Effector memory CD4-positive, alpha-beta T cell (primary cell): ENCODE data around the gene SMARCC2.

Source experiments
- DNase-seq, 3 donors: peaks; one replicate each; pipeline ENCODE4 v3.0.0-alpha.2; 2020
- H3K27ac ChIP-seq: 2 replicates; pipeline ENCODE4 v1.7.0; 2013; ENCODE audit warnings: mild to moderate bottlenecking, low read length, moderate library complexity; ENCODE audit not compliant: insufficient read depth, poor library complexity, severe bottlenecking
- H3K27me3 ChIP-seq: replicated peaks from 2 replicates; pipeline ENCODE4 v1.7.0; 2013; ENCODE audit warnings: mild to moderate bottlenecking, low read length; ENCODE audit not compliant: insufficient read depth, control insufficient read depth, poor library complexity, severe bottlenecking
- H3K36me3 ChIP-seq: 2 replicates; pipeline ENCODE4 v1.7.0; 2013; ENCODE audit warnings: mild to moderate bottlenecking, low read length, moderate library complexity; ENCODE audit not compliant: control insufficient read depth, insufficient read depth
- H3K4me1 ChIP-seq: 2 replicates; pipeline ENCODE4 v1.7.0; 2013; ENCODE audit warnings: low read length, mild to moderate bottlenecking; ENCODE audit not compliant: control insufficient read depth, insufficient read depth, poor library complexity, severe bottlenecking
- H3K4me3 ChIP-seq: 2 replicates; pipeline ENCODE4 v1.7.0; 2013; ENCODE audit warnings: low read length, low read depth, mild to moderate bottlenecking; ENCODE audit not compliant: insufficient read depth, poor library complexity, severe bottlenecking
- H3K9me3 ChIP-seq: 2 replicates; pipeline ENCODE4 v1.7.0; 2013; ENCODE audit warnings: mild to moderate bottlenecking, low read length, moderate library complexity; ENCODE audit not compliant: control insufficient read depth

SMARCC2 gene

GRCh38 chr12:56141946-56142784 lies 47.1 kb downstream of the SMARCC2 start:
- Histone ChIP-seq H3K27ac (peak overlapping the region; percentile 19), H3K9me3 (no peaks in the 10 kb centered on the region), H3K36me3 (peaks cover 62% of the 10 kb centered on the region), H3K4me1 (peaks cover 28% of the 10 kb centered on the region), H3K27me3 (no peaks in the 10 kb centered on the region), H3K4me3 (no peak overlapping the region)
- DNase-seq, result no peak

GRCh38 chr12:56137853-56138571 lies 51.3 kb downstream of the SMARCC2 start:
- peaks cover 33% of the 10 kb centered on the region for H3K4me1 ChIP-seq
- H3K4me3 ChIP-seq, result no peak overlapping the region
- no peak for DNase-seq
- peaks cover 74% of the 10 kb centered on the region for H3K36me3 ChIP-seq
- no peaks in the 10 kb centered on the region for H3K9me3 ChIP-seq
- H3K27ac ChIP-seq, result peak overlapping the region; percentile 8
- no peaks in the 10 kb centered on the region for H3K27me3 ChIP-seq

- Histone ChIP-seq H3K4me3 (no peak overlapping the region), H3K27ac (no peak overlapping the region), H3K9me3 (no peaks in the 10 kb centered on the region), H3K27me3 (no peaks in the 10 kb centered on the region), H3K36me3 (peaks cover 80% of the 10 kb centered on the region), H3K4me1 (peaks cover 33% of the 10 kb centered on the region)
- no peak for DNase-seq
These were observed 54.4 kb downstream of the SMARCC2 start for GRCh38 chr12:56134897-56135296.

- no peak overlapping the region for H3K4me3 ChIP-seq
- H3K27me3 ChIP-seq, result no peaks in the 10 kb centered on the region
- no peaks in the 10 kb centered on the region for H3K9me3 ChIP-seq
- peaks cover 53% of the 10 kb centered on the region for H3K36me3 ChIP-seq
- peak overlapping the region; percentile 76 for H3K27ac ChIP-seq
- peaks cover 30% of the 10 kb centered on the region for H3K4me1 ChIP-seq
- DNase-seq, result no peak
These were observed 58.4 kb downstream of the SMARCC2 start for GRCh38 chr12:56130876-56131275.

GRCh38 chr12:56129942-56130495 lies 59.3 kb downstream of the SMARCC2 start:
- DNase-seq, result no peak
- Histone ChIP-seq H3K4me3 (peak overlapping the region; percentile 71), H3K9me3 (no peaks in the 10 kb centered on the region), H3K27me3 (no peaks in the 10 kb centered on the region), H3K27ac (peak overlapping the region; percentile 76), H3K36me3 (peaks cover 49% of the 10 kb centered on the region), H3K4me1 (peaks cover 34% of the 10 kb centered on the region)

GRCh38 chr12:56129206-56129941 lies 59.9 kb downstream of the SMARCC2 start:
- Histone ChIP-seq H3K4me3 (peak overlapping the region; percentile 71), H3K4me1 (peaks cover 34% of the 10 kb centered on the region)

GRCh38 chr12:56128670-56129205 lies 60.5 kb downstream of the SMARCC2 start:
- Histone ChIP-seq H3K9me3 (no peaks in the 10 kb centered on the region), H3K27ac (peak overlapping the region; percentile 76), H3K4me3 (peak overlapping the region; percentile 71), H3K4me1 (peaks cover 34% of the 10 kb centered on the region), H3K27me3 (no peaks in the 10 kb centered on the region), H3K36me3 (peaks cover 36% of the 10 kb centered on the region)
- no peak for DNase-seq

More at GRCh38 chr12:56129206-56129941, 59.9 kb downstream of the SMARCC2 start:
- peak; percentile 62 to 64 (median 62) for DNase-seq
- H3K27ac ChIP-seq, result peak overlapping the region; percentile 76
- H3K36me3 ChIP-seq, result peaks cover 43% of the 10 kb centered on the region
- H3K9me3 ChIP-seq, result no peaks in the 10 kb centered on the region
- H3K27me3 ChIP-seq, result no peaks in the 10 kb centered on the region

GRCh38 chr12:56127888-56128669 lies 61.2 kb downstream of the SMARCC2 start, which contains the start of gene ESYT1:
Gene ESYT1, plus strand, starts transcription at chr12:56128267. Its CDS starts 53 bp downstream, at chr12:56128320.
- Histone ChIP-seq H3K27me3 (no peaks in the 10 kb centered on the region), H3K4me3 (peak within 1 kb of the TSS; percentile 71), H3K9me3 (no peaks in the 10 kb centered on the region), H3K36me3 (peaks cover 30% of the 10 kb centered on the region), H3K4me1 (peaks cover 34% of the 10 kb centered on the region), H3K27ac (peak within 1 kb of the TSS; percentile 76)
- DNase-seq, result peak; percentile 97 to 99 (median 98)

GRCh38 chr12:56127485-56127887 lies 61.8 kb downstream of the SMARCC2 start:
- Histone ChIP-seq H3K27me3 (no peaks in the 10 kb centered on the region), H3K36me3 (peaks cover 24% of the 10 kb centered on the region), H3K4me1 (peaks cover 34% of the 10 kb centered on the region), H3K27ac (peak overlapping the region; percentile 73), H3K4me3 (peak overlapping the region; percentile 36), H3K9me3 (no peaks in the 10 kb centered on the region)
- no peak for DNase-seq
